ENCODE data around the gene MPG.
A peak's percentile ranks its signal among the peaks of the same experiment; 100 is the strongest.
"Not testable (repeated sequence)": the region's sequence is repeated elsewhere in the genome, so short reads cannot be mapped to it uniquely, and the experiment has no call there.

MPG gene

DNA sequence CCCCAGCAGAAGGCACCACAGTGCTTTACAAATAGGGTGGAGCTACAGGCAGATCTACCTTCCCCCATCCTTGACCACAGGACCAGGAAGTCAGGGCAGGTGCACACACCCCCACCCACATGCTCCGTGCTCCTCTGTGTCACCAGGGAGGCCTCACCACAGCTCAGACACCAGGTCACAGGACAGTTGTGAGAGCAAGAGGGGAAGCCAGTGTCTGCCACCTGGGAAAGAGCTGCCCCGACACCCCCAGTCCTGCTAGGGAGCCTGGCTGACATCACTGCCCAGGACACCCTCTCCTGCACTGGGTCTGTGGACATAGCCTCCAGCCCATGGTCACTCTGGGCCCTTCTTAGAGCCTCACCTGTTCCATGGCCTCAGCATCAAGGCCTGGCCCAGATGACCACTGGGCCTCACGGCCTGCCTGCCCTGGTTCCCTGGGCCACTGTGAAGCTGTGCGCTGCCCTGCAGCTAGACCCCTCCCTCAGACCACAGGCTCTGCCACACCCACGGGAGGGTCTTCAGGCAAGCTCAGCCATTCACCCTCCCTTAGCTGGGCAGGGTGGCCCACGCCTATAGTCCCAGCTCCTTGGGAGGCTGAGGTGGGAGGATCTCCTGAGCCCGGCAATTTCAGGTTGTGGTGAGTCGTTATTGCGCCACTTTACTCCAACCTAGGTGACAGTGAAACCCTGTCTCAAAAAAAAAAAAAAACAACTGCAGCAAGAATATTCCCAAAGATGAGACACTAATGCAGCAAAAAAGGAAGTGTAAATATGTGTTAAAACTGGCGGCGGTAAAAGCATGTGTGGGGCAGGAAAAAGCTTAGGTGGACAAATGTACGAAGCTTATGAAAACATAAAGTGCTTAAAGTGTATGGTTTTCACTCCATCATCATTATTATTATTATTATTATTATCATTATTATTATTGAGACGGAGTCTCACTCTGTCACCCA is 38.8 kb upstream of the MPG start:
- no peaks in the 10 kb centered on the region for H3K27me3 ChIP-seq (ENCODE audit: control insufficient read depth, insufficient read depth, low read length)
- H3K36me3 ChIP-seq (ENCODE audit: insufficient read depth, low read length): peaks cover 10% of the 10 kb centered on the region
- H3K4me3 ChIP-seq (ENCODE audit: low read length): no peak overlapping the region
- no peak overlapping the region for H3K9ac ChIP-seq (ENCODE audit: low read depth, low read length)
- no peaks in the 10 kb centered on the region for H3K9me3 ChIP-seq (replicated peaks; ENCODE audit: low read length)
- no peaks in the 10 kb centered on the region for H3K4me1 ChIP-seq (ENCODE audit: control insufficient read depth, insufficient read depth, low read length)
- H3K4me2 ChIP-seq (ENCODE audit: low read length): no peak overlapping the region

DNA sequence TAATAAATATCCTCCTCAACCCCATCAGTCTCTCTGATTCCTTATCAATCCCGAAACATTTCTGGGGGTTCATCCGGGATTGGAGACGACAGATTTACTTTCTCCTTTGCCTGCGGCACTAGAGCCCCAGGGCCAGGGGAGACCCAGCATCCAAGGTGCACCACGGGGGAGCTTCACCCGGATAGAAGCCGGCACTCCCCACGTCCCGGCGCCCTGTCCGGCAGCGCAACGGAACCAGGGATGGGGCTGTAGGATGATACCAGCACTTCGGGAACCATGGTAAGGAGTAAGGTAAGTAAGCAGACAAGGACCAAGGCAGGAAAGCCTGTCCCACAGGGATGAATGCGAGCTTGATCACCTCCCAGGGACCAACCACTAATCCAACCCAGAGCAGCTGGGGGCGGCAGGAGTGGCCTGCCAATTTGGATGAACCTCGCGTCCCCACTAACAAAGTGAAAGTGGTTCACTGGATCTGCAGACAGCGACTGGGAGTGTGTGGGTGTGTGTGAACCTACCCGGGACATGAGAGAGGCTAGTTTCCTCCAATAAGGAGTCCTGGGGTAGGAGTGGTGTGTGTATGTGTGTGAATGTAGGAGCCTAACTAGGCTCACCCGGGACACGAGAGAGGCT is 36.5 kb upstream of the MPG start:
- no peaks in the 10 kb centered on the region for H3K4me1 ChIP-seq (ENCODE audit: control insufficient read depth, insufficient read depth, low read length)
- H3K27me3 ChIP-seq (ENCODE audit: control insufficient read depth, insufficient read depth, low read length): no peaks in the 10 kb centered on the region
- H3K36me3 ChIP-seq (ENCODE audit: insufficient read depth, low read length): peaks cover 27% of the 10 kb centered on the region
- no peak overlapping the region for H3K9ac ChIP-seq (ENCODE audit: low read depth, low read length)
- H3K9me3 ChIP-seq (replicated peaks; ENCODE audit: low read length): no peaks in the 10 kb centered on the region
- H3K4me3 ChIP-seq (ENCODE audit: low read length): no peak overlapping the region
- H3K4me2 ChIP-seq (ENCODE audit: low read length): no peak overlapping the region

DNA sequence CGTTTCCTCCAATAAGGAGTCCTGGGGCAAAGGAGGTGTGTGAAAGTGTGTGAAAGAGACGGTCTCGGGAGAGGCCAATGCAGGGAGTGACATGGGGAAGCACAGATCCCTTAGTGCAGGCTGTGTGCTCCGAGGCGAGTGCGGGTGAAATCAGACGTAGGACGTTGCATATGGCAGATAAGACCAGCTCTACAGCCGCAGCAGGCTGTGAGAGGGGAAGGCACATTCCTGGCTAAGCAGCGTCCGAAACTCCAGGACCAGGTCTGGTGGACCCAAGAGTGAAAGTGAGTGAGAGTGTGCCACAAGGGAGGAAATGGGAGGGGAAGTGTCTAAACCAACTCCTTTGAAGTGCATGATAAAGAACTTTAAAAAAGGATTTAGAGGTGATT is 36.0 kb upstream of the MPG start:
- no peak overlapping the region for H3K4me2 ChIP-seq (ENCODE audit: low read length)
- no peak overlapping the region for H3K9ac ChIP-seq (ENCODE audit: low read depth, low read length)
- peaks cover 29% of the 10 kb centered on the region for H3K36me3 ChIP-seq (ENCODE audit: insufficient read depth, low read length)
- H3K27me3 ChIP-seq (ENCODE audit: control insufficient read depth, insufficient read depth, low read length): no peaks in the 10 kb centered on the region
- H3K9me3 ChIP-seq (replicated peaks; ENCODE audit: low read length): no peaks in the 10 kb centered on the region
- H3K4me1 ChIP-seq (ENCODE audit: control insufficient read depth, insufficient read depth, low read length): no peaks in the 10 kb centered on the region
- H3K4me3 ChIP-seq (ENCODE audit: low read length): no peak overlapping the region

DNA sequence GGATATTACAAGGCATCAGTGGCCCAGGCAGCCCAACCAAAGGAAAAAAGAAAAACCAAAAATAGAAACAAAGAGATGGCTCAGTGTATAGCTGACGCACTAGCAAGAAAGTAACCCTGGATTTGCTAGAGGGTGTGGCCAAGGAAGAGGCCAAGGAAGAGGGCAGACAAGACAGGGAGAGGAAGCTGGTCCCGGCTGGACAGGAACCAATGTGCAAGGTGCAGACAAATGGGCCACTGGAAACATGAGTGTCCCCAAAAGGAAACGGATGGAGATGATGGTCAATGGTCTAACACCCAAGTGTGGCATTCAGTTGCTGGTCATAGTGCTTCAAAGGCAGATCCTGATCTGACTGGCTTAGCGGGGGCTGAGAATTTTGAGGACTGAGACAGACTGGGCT is 35.3 kb upstream of the MPG start:
- Histone ChIP-seq H3K4me1 (ENCODE audit: control insufficient read depth, insufficient read depth, low read length) (no peaks in the 10 kb centered on the region), H3K9ac (ENCODE audit: low read depth, low read length) (no peak overlapping the region), H3K4me2 (ENCODE audit: low read length) (no peak overlapping the region), H3K9me3 (replicated peaks; ENCODE audit: low read length) (no peaks in the 10 kb centered on the region), H3K36me3 (ENCODE audit: insufficient read depth, low read length) (peaks cover 33% of the 10 kb centered on the region), H3K4me3 (ENCODE audit: low read length) (no peak overlapping the region), H3K27me3 (ENCODE audit: control insufficient read depth, insufficient read depth, low read length) (no peaks in the 10 kb centered on the region)

DNA sequence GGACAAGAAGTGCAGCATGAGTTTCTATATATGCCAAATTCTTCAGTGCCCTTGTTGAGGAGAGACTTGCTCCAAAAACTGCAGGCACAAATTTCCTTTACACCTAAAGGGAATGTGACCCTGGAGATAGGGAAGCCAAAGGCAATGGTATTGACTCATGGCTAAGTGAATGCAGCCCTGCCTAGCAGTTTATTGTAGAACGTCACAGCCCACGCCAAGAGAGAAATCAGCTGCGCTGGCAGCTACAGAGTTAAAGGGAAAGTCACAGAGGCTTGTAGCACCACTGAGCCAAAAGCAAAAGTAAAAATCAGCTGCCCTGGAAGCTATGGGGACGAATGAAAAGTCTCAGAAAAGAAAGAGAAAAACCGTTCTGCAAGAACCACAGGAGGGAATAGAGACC is 34.7 kb upstream of the MPG start:
- Histone ChIP-seq H3K4me2 (ENCODE audit: low read length) (no peak overlapping the region), H3K36me3 (ENCODE audit: insufficient read depth, low read length) (peaks cover 36% of the 10 kb centered on the region), H3K9ac (ENCODE audit: low read depth, low read length) (no peak overlapping the region), H3K9me3 (replicated peaks; ENCODE audit: low read length) (no peaks in the 10 kb centered on the region), H3K4me3 (ENCODE audit: low read length) (no peak overlapping the region), H3K4me1 (ENCODE audit: control insufficient read depth, insufficient read depth, low read length) (no peaks in the 10 kb centered on the region), H3K27me3 (ENCODE audit: control insufficient read depth, insufficient read depth, low read length) (no peaks in the 10 kb centered on the region)

DNA sequence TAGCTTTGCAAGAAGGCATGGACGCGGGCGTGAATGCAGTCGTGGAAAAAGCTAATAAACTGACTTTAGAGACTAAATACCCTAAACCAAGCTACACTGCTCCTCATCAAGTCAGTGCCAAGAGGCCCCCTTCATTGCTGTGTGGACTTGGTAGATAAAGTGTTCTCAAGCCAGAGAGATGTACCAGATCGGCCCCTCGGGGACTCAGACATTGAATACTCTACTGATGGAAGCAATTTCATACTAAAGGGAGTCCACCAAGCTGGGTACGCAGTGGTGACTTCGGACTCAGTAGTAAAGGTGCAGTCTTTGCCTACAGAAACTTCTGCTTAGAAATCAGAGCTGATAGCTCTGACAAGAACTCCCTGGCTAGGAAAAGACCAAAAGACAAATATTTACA is 33.4 kb upstream of the MPG start:
- no peak overlapping the region for H3K9ac ChIP-seq (ENCODE audit: low read depth, low read length)
- H3K36me3 ChIP-seq (ENCODE audit: insufficient read depth, low read length): peaks cover 36% of the 10 kb centered on the region
- no peak overlapping the region for H3K4me3 ChIP-seq (ENCODE audit: low read length)
- no peaks in the 10 kb centered on the region for H3K9me3 ChIP-seq (replicated peaks; ENCODE audit: low read length)
- no peaks in the 10 kb centered on the region for H3K27me3 ChIP-seq (ENCODE audit: control insufficient read depth, insufficient read depth, low read length)
- H3K4me2 ChIP-seq (ENCODE audit: low read length): no peak overlapping the region
- no peaks in the 10 kb centered on the region for H3K4me1 ChIP-seq (ENCODE audit: control insufficient read depth, insufficient read depth, low read length)

DNA sequence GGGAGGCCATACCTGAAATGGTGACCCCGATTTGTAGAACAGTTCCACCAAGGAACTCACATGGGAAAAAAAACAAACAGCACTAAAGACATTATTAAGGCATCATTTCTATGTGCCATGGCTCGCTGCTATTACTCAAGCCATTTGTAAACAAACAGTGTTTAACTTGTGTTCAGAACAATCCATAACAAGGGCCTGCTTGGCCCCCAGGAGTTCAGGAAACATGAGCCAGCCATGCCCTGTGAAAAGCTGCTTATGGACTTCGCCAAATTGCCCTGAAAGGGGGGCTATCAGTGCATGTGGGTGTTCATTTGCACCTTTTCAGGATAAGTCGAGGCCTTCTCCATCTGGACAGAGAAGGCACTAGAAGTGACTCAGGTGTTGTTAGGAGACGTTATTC is 32.6 kb upstream of the MPG start:
- H3K4me3 ChIP-seq (ENCODE audit: low read length): no peak overlapping the region
- peaks cover 36% of the 10 kb centered on the region for H3K36me3 ChIP-seq (ENCODE audit: insufficient read depth, low read length)
- H3K9me3 ChIP-seq (replicated peaks; ENCODE audit: low read length): no peaks in the 10 kb centered on the region
- H3K27me3 ChIP-seq (ENCODE audit: control insufficient read depth, insufficient read depth, low read length): no peaks in the 10 kb centered on the region
- no peak overlapping the region for H3K4me2 ChIP-seq (ENCODE audit: low read length)
- H3K9ac ChIP-seq (ENCODE audit: low read depth, low read length): no peak overlapping the region
- no peaks in the 10 kb centered on the region for H3K4me1 ChIP-seq (ENCODE audit: control insufficient read depth, insufficient read depth, low read length)

DNA sequence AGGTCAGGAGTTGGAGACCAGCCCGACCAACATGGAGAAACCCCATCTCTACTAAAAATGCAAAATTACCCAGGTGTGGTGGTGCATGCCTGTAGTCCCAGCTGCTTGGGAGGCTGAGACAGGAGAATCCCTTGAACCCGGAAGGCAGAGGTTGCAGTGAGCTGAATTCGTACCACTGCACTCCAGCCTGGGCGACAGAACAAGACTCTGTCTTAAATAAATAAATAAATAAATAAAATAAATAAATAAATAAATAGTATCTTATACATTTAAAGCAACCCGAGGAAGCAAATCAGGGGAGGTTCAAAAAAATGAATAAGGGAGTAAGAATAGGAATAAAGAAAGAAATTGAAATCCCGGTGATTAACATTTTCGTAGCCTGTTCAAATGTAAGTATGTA is 31.5 kb upstream of the MPG start:
- not testable (repeated sequence) for H3K4me3 ChIP-seq (ENCODE audit: low read length); H3K9me3 ChIP-seq (replicated peaks; ENCODE audit: low read length); H3K4me1 ChIP-seq (ENCODE audit: control insufficient read depth, insufficient read depth, low read length); H3K27me3 ChIP-seq (ENCODE audit: control insufficient read depth, insufficient read depth, low read length); H3K4me2 ChIP-seq (ENCODE audit: low read length); H3K9ac ChIP-seq (ENCODE audit: low read depth, low read length)
- H3K36me3 ChIP-seq (ENCODE audit: insufficient read depth, low read length): peaks cover 40% of the 10 kb centered on the region

DNA sequence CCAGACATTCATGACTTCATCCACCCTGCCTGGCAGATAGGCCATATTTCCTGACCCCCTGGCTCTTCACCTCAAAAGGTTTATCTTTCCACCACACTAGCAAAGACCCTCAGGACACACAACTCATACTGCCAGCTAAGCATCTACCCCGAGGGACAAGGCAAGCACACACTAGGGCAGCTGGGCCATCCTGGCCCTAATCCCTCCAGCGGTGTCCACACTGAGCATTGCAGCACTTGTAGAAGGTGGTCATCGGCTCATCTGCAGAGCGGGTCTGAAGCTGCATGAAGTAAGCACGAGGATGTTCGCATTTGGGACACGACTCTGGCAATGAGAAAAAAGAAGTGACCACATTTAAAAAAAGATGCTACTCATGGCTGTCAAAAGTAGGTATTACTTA is 30.8 kb upstream of the MPG start:
- Histone ChIP-seq H3K4me2 (ENCODE audit: low read length) (no peak overlapping the region), H3K36me3 (ENCODE audit: insufficient read depth, low read length) (peaks cover 35% of the 10 kb centered on the region), H3K27me3 (ENCODE audit: control insufficient read depth, insufficient read depth, low read length) (no peaks in the 10 kb centered on the region), H3K9me3 (replicated peaks; ENCODE audit: low read length) (no peaks in the 10 kb centered on the region), H3K9ac (ENCODE audit: low read depth, low read length) (no peak overlapping the region), H3K4me3 (ENCODE audit: low read length) (no peak overlapping the region), H3K4me1 (ENCODE audit: control insufficient read depth, insufficient read depth, low read length) (no peaks in the 10 kb centered on the region)

DNA sequence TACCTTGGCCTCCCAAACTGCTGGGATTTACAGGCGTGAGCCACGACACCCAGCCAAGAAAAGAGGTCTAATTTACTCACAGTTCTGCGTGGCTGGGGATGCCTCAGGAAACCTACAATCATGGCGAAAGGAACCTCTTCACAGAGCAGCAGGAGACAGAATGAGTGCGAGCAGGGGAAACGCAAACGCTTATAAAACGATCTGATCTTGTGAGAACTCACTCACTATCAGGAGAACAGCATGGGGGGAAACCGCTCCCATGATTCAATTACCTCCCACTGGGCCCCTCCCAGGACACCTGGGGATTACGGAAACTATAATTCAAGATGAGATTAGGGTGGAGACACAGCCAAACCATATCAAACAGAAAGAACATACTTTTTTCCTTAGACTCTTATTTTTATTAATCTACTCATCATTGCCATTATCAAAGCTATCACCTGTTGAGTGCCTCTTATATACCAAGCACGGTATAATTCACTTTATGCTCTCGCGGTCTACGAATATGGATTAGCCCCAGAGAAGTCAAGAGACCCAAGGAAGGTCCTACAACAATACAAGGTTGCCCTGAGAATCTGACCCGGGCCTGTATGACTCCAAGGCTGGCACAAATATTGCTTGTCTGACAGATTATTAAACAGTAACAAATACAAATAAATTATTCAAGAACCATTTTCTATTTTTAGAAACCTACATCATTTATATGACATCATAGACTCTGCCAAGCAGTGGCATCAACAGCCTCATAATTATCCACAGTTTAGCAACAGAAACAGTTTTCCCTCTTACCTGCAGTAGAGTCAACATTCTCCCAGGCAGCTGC is 27.0 kb upstream of the MPG start:
- Histone ChIP-seq H3K9ac (ENCODE audit: low read depth, low read length) (no peak overlapping the region), H3K4me3 (ENCODE audit: low read length) (no peak overlapping the region), H3K4me2 (ENCODE audit: low read length) (no peak overlapping the region), H3K9me3 (replicated peaks; ENCODE audit: low read length) (no peaks in the 10 kb centered on the region), H3K36me3 (ENCODE audit: insufficient read depth, low read length) (peaks cover 29% of the 10 kb centered on the region), H3K4me1 (ENCODE audit: control insufficient read depth, insufficient read depth, low read length) (peaks cover 7% of the 10 kb centered on the region), H3K27me3 (ENCODE audit: control insufficient read depth, insufficient read depth, low read length) (no peaks in the 10 kb centered on the region)

DNA sequence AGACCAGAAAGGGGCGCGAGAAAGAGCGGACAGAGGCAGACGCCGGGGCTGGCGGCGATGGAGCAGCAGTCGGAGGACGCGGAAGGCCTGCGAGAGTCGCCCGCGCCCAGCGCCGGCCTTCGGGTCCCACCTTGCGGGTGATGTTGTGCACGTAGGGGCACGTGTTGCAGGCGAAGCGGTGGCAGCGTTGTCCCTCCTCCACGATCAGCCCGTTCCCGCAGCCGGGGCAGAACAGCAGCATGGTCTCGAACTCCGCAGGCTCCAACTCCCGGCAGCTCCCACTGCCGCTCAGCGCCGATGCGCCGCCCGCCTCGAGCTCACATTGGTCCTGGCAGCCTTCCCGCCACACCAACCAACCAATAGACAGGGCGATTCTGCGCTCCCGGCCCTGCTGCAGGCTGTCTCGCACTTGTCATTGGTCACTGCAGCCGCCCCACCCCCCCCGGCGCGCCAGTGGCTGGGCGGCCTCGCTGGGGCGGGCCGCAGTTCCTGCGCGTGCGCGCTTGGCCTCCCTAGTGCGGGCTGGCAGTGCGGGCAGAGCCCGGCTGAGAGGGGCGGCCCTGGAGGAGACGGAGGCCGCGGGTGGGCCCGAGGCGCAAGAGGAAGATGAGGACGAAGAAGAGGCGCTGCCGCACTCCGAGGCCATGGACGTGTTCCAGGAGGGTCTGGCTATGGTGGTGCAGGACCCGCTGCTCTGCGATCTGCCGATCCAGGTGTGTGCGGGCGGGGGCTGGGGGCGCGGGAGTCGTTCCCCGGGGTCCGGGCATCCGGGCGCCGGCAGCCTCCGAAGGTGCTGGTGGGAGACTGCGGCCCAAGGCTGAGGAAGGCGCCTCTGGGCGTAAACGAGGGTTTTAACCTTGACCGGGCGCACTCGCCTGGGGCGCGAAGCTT is 24.4 kb upstream of the MPG start, which contains the start of the genes POLR3K and SNRNP25:
TSS of gene POLR3K (minus strand) at position 263 of the 891 bp plus-strand sequence. CDS start at position 241, 22 bp downstream.
TSS of gene SNRNP25 (plus strand) at position 483 of the 891 bp plus-strand sequence. CDS start at position 672, 189 bp downstream.
- Histone ChIP-seq H3K9ac (ENCODE audit: low read depth, low read length) (peak within 1 kb of the TSS; percentile 85), H3K9me3 (replicated peaks; ENCODE audit: low read length) (no peaks in the 10 kb centered on the region), H3K27me3 (ENCODE audit: control insufficient read depth, insufficient read depth, low read length) (no peaks in the 10 kb centered on the region), H3K4me3 (ENCODE audit: low read length) (peak within 1 kb of the TSS; percentile 95), H3K36me3 (ENCODE audit: insufficient read depth, low read length) (peaks cover 41% of the 10 kb centered on the region), H3K4me1 (ENCODE audit: control insufficient read depth, insufficient read depth, low read length) (peaks cover 7% of the 10 kb centered on the region), H3K4me2 (ENCODE audit: low read length) (peak within 1 kb of the TSS; percentile 96)

Data from skeletal muscle satellite cell (primary cell).